Chondrocyte (in vitro differentiated cells): ENCODE measurements around the gene S100A12. TPM values are rescaled to one million over a fixed set of nuclear protein-coding genes. Genes with fewer than 3 reads are reported as not detected.

Experiments used
- DNase-seq: peaks from one replicate; pipeline ENCODE4 v3.0.0; 2021; ENCODE audit warnings: mixed read lengths, low spot score
- H3K27ac Mint-ChIP-seq: one replicate; pipeline ENCODE4 v1.8.0; 2021; ENCODE audit warnings: mild to moderate bottlenecking, moderate library complexity, mixed read lengths; ENCODE audit not compliant: unreplicated experiment
- H3K27me3 Mint-ChIP-seq: 2 replicates; pipeline ENCODE4 v1.8.0; 2021; ENCODE audit warnings: low read depth, mixed read lengths
- H3K36me3 Mint-ChIP-seq: 2 replicates; pipeline ENCODE4 v1.8.0; 2021; ENCODE audit warnings: low read depth, mixed read lengths
- H3K4me1 Mint-ChIP-seq: 2 replicates; pipeline ENCODE4 v1.8.0; 2021; ENCODE audit warnings: low read depth, mild to moderate bottlenecking, mixed read lengths
- H3K4me3 Mint-ChIP-seq: one replicate; pipeline ENCODE4 v1.8.0; 2021; ENCODE audit warnings: mild to moderate bottlenecking, moderate library complexity, mixed read lengths; ENCODE audit not compliant: unreplicated experiment
- H3K9me3 Mint-ChIP-seq: 2 replicates; pipeline ENCODE4 v1.8.0; 2021; ENCODE audit warnings: low read depth, mixed read lengths
- CTCF ChIP-seq: fragments of 200-600 bp; sonication (generic); IDR thresholded peaks from 2 replicates; pipeline ENCODE4 v1.5.0; 2021; ENCODE audit warnings: antibody characterized with exemption, mild to moderate bottlenecking, moderate library complexity
- total RNA-seq: library from RNA; stranded (reverse); gene quantifications from 3 replicates; pipeline ENCODE4 v1.2.1, GENCODE V29; 2021

The S100A12 gene
- total RNA-seq, 1 donor from 2014 or later: not detected

GRCh38 chr1:153384958-153385580 lies 9.6 kb upstream of the S100A12 start:
- Mint-ChIP-seq H3K27ac (no peak overlapping the region), H3K36me3 (peaks cover 4% of the 10 kb centered on the region), H3K9me3 (peaks cover 23% of the 10 kb centered on the region), H3K4me3 (no peak overlapping the region), H3K27me3 (peaks cover 7% of the 10 kb centered on the region), H3K4me1 (no peaks in the 10 kb centered on the region)
- no peak for TF ChIP-seq CTCF
- DNase-seq: no peak

GRCh38 chr1:153380711-153381110 lies 5.3 kb upstream of the S100A12 start:
- DNase-seq: no peak

GRCh38 chr1:153379591-153379990 lies 4.2 kb upstream of the S100A12 start:
- Mint-ChIP-seq H3K4me1 (no peaks in the 10 kb centered on the region), H3K9me3 (peaks cover 23% of the 10 kb centered on the region), H3K27me3 (peaks cover 8% of the 10 kb centered on the region), H3K36me3 (peaks cover 4% of the 10 kb centered on the region), H3K4me3 (no peak overlapping the region), H3K27ac (no peak overlapping the region)
- TF ChIP-seq CTCF: no peak
- DNase-seq: no peak

More at GRCh38 chr1:153380711-153381110, 5.3 kb upstream of the S100A12 start:
- peaks cover 8% of the 10 kb centered on the region for H3K27me3 Mint-ChIP-seq
- H3K4me3 Mint-ChIP-seq: no peak overlapping the region
- H3K9me3 Mint-ChIP-seq: peaks cover 23% of the 10 kb centered on the region
- no peaks in the 10 kb centered on the region for H3K4me1 Mint-ChIP-seq
- no peak overlapping the region for H3K27ac Mint-ChIP-seq
- H3K36me3 Mint-ChIP-seq: peaks cover 4% of the 10 kb centered on the region
- TF ChIP-seq CTCF: no peak

GRCh38 chr1:153374071-153374470 lies 1.4 kb downstream of the S100A12 start:
- Mint-ChIP-seq H3K36me3 (no peaks in the 10 kb centered on the region), H3K4me3 (no peak overlapping the region), H3K9me3 (no peaks in the 10 kb centered on the region), H3K27ac (no peak overlapping the region), H3K4me1 (no peaks in the 10 kb centered on the region), H3K27me3 (peaks cover 19% of the 10 kb centered on the region)
- no peak for TF ChIP-seq CTCF
- no peak for DNase-seq

GRCh38 chr1:153372571-153372970 lies 2.9 kb downstream of the S100A12 start:
- Mint-ChIP-seq H3K27ac (no peak overlapping the region), H3K4me3 (no peak overlapping the region), H3K27me3 (peaks cover 16% of the 10 kb centered on the region), H3K36me3 (no peaks in the 10 kb centered on the region), H3K4me1 (no peaks in the 10 kb centered on the region), H3K9me3 (no peaks in the 10 kb centered on the region)
- no peak for DNase-seq
- TF ChIP-seq CTCF: no peak
